GM18870 (cell line): ENCODE measurements around the gene RHOC.

Experiments used
- ATAC-seq: cut with Tn5 transposase; IDR thresholded peaks from one replicate; pipeline ENCODE4 v1.9.1; 2021; ENCODE audit warnings: moderate library complexity; ENCODE audit not compliant: unreplicated experiment

The RHOC gene

DNA sequence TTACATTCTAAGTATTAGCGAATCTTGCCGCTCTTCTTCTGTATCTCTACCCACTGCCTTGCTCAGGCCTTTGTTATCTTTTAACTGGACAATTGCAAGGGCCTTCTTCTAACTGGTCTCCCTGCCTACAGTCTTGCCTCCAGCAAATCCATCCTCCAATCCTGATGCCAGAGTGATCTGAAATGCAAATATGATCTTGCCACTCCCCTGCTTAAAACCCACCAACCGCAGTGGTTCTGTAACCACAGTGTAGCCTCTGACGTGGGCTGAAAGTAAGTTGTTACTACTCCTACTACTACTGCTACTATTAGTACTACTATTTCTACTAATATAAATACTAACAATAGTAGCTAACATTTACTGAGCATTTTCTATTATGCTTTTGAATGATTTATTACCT, 20.1 kb downstream of the RHOC start:
- no peak for ATAC-seq

GRCh38 chr1:112686417-112686816, 20.5 kb downstream of the RHOC start:
- no peak for ATAC-seq

DNA sequence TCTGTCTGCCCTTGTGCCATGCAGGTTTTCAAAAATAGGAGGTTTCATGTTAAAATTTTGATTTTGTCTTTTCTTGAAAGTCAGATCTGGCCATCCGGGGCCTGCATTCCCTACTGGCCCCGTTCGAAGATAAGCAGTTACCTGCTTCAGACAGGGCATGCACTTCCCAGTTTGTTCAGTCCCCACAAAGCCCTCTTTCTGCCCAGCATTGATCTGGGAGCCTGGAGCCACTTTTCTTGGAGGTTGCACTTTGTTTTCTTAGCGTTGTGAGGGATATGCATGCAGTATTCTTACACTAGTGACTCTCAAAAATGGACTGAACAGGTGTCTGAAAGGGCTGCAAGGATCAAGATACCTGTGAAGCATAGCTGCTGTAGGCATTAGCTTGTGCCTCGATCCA, 21.0 kb downstream of the RHOC start:
- no peak for ATAC-seq

- ATAC-seq = no peak
Measured at GRCh38 chr1:112678605-112679004, 28.3 kb downstream of the RHOC start.

- no peak for ATAC-seq
Measured at GRCh38 chr1:112677501-112677900, 29.4 kb downstream of the RHOC start.

GRCh38 chr1:112676543-112676942, 30.4 kb downstream of the RHOC start:
- no peak for ATAC-seq

- ATAC-seq = no peak
Measured at GRCh38 chr1:112675728-112676381, 31.1 kb downstream of the RHOC start.

DNA sequence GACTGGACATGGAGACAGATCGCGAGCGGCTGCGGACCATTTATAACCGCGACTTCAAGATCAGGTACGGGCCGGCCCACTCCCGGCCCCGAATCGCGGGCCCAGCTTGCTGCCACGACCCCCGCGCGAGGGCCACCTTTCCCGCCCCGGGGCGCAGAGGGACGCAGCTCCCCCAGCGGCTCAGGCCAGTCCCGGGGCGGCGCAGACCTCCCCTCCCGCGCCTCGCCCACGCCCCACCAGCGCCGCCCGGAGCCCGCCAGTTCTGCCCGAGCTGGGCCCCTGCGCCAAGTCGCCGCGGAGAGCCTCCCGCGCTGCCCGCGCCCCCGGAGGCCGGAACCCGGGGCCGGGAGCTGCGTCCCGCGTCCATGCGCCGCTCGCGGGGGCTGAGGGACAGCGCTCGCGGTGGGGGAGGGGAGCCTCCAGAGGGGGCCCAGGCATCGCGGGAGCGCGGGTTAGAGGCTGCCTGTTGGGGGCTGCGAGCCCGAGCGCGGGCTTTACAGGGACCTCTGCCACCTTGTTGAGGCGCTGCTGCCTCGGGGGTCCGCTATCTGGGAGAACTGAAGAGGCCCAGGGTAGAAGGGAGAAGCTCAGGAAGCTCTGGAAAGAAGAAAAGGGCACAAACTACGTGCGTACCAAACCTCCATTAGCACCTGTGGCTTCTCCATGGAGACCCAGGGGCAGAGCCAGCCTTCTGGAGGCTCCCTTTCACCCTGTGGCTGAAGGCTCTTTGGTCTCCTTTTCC, 31.8 kb downstream of the RHOC start:
- no peak for ATAC-seq

- ATAC-seq = no peak
Measured at GRCh38 chr1:112674440-112674985, 32.4 kb downstream of the RHOC start, which contains the start of gene MOV10. Gene MOV10 (plus strand): TSS chr1:112674659. CDS start chr1:112674913, 254 bp downstream.

GRCh38 chr1:112673592-112674439, 33.1 kb downstream of the RHOC start:
- no peak for ATAC-seq

GRCh38 chr1:112672842-112673241, 34.1 kb downstream of the RHOC start:
- no peak for ATAC-seq

- no peak for ATAC-seq
Measured at GRCh38 chr1:112672009-112672408, 34.9 kb downstream of the RHOC start.

GRCh38 chr1:112666946-112667345, 40.0 kb downstream of the RHOC start:
- no peak for ATAC-seq

GRCh38 chr1:112665857-112666256, 41.1 kb downstream of the RHOC start:
- ATAC-seq = no peak

DNA sequence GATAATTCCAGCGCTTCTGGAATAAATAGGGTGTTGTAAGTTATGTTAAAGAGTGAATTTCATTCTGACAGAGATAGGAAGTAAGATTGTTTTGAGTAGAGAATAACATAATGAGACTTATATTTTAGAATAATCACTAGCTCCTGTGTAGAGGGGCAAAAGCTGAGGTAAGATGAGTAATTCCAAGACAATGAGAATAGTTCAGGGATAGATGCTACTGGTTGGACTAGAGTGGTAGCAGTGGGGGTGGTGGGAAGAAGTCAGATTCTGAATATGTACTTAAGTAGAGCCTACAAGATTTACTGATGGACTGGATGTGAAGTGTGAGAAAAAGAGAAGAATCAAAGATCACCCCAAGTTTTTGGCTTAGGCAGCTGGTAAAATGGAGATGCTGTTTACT, 55.7 kb downstream of the RHOC start:
- ATAC-seq = no peak
